Immature natural killer cell (primary cell): ENCODE data around the gene TMEM167B. TPM values are rescaled to one million over a fixed set of nuclear protein-coding genes. Genes with fewer than 3 reads are reported as not detected.

Experiments used
- DNase-seq, 3 donors: peaks; one replicate each; pipeline ENCODE4 v3.0.0; 2022; ENCODE audit warnings: mixed read lengths in 1 of 3
- H3K27ac Mint-ChIP-seq, 6 donors: one replicate each; pipeline ENCODE4 v1.8.0; 2020; ENCODE audit warnings: mixed read lengths in 6 of 6, mild to moderate bottlenecking in 5 of 6, inconsistent platforms in 4 of 6, moderate library complexity in 3 of 6
- H3K27me3 Mint-ChIP-seq, 3 donors: one replicate each; pipeline ENCODE4 v1.8.0; 2020 to 2021; ENCODE audit warnings: low read depth in 3 of 3, mild to moderate bottlenecking in 3 of 3, mixed read lengths in 3 of 3, moderate library complexity in 3 of 3, inconsistent platforms in 1 of 3
- H3K36me3 Mint-ChIP-seq, 3 donors: one replicate each; pipeline ENCODE4 v1.8.0; 2020; ENCODE audit warnings: mixed read lengths in 3 of 3, inconsistent platforms in 2 of 3, mild to moderate bottlenecking in 2 of 3
- H3K4me1 Mint-ChIP-seq, 2 donors: one replicate each; pipeline ENCODE4 v1.8.0; 2020; ENCODE audit warnings: inconsistent platforms in 2 of 2, mild to moderate bottlenecking in 2 of 2, mixed read lengths in 2 of 2, moderate library complexity in 1 of 2
- H3K4me3 Mint-ChIP-seq, 5 donors: one replicate each; pipeline ENCODE4 v1.8.0; 2020; ENCODE audit warnings: mild to moderate bottlenecking in 5 of 5, mixed read lengths in 5 of 5, inconsistent platforms in 3 of 5, moderate library complexity in 3 of 5
- H3K9me3 Mint-ChIP-seq, 6 donors: one replicate each; pipeline ENCODE4 v1.8.0; 2020; ENCODE audit warnings: mild to moderate bottlenecking in 6 of 6, mixed read lengths in 6 of 6, inconsistent platforms in 4 of 6, moderate library complexity in 3 of 6
- polyA plus RNA-seq, 3 donors: library from polyadenylated mRNA; unstranded; fragments of 300-500 nt; fragmentation: Illumina TruSeq; gene quantifications; one replicate each; pipeline ENCODE4 v1.2.3, GENCODE V29; 2021

TMEM167B gene
- polyA plus RNA-seq, 3 donors from 2014 or later: 32.4 to 44.3 (median 44.3) TPM

DNA sequence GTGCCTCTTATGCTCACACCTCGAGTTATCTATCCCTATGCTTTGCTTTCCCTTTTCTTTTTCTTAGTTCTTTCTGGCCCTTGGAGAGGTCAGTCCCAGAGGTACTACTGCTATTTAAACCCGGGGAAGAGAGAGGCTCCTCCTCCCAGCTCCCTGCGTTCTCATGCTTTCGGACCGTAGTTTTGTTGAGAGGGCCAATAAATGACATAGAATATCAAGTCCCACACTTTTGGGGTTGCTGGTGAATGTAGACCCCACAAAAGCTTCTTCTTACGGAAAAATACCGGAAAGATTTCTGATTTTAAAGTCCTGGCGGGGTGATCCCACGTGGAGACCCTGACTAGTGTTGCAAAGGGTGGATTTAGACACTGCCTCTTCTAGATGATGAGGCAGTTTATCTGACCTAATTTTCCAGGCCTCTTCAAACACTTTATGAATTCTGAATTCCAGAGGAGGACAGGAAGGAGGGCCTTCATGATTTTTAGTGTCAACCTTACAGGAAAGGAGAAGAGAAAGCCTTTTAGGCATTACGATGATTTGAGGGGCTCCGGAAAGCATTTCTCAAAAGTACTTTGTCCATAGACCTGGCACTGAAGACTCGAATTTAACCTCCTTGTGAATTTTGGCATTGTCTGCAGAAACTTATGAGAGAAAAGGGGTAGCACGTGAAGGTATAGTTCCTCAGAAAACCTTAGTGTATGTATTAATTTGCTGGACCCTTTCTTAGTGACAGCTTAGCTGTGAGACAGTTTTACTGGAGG, 694 bp downstream of the TMEM167B start:
- peaks cover 38 to 39% of the 10 kb centered on the region in 2 donors for H3K4me1 Mint-ChIP-seq
- DNase-seq: no peak
- peaks cover 2 to 12% (median 4%) of the 10 kb centered on the region in 3 donors for H3K27me3 Mint-ChIP-seq
- H3K36me3 Mint-ChIP-seq: peaks cover 0 to 11% (median 3%) of the 10 kb centered on the region in 3 donors
- H3K27ac Mint-ChIP-seq: peak overlapping the region; percentile 93 to 99 (median 97)
- H3K4me3 Mint-ChIP-seq: peak overlapping the region; percentile 94 to 99 (median 97)
- H3K9me3 Mint-ChIP-seq: no peaks in the 10 kb centered on the region

DNA sequence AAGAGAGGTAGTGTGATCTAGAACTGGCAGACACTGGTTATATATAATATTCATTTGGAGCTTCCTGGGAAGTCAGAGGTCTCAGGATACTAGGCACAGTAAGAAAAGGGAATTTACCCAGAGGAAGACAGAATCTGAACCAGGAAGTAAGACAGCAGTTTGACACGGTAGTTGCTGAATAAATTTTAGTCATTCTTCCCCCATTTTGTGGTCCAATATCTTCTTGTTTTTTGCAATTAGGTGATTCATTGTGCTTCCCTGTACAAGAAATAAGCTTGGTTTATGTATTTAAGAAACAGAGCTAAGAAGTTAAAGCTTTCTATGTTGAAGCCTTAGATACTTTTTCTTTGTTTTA, 1.3 kb downstream of the TMEM167B start:
- Mint-ChIP-seq H3K27me3 (peaks cover 2 to 12% (median 4%) of the 10 kb centered on the region in 3 donors), H3K27ac (peak overlapping the region; percentile 93 to 99 (median 97)), H3K9me3 (no peaks in the 10 kb centered on the region), H3K4me1 (peaks cover 38 to 39% of the 10 kb centered on the region in 2 donors), H3K36me3 (peaks cover 0 to 11% (median 3%) of the 10 kb centered on the region in 3 donors), H3K4me3 (peak overlapping the region; percentile 94 to 99 (median 97))
- DNase-seq: no peak

DNA sequence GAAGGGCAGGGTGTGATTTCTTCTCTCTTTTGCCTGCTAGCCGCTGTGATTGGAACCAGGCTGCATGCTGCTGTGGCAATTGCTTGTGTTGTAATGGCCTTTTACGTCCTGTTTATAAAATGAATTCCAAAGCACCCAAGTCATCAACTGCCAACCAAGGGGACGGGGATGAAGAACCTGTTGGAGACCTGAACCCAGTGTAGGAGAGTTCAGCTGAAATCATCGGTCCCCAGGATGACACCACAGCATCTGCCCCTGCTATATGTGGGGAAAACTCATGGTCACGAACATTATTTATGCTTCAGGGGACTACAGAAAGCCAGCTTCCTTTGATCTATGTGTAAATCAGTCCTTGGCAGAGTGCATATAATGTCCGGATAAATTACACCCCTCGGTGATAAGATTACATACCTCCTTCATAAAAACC, 3.8 kb downstream of the TMEM167B start:
- H3K27ac Mint-ChIP-seq: peak overlapping the region in 1 of 6 donors; percentile 20
- peaks cover 33 to 39% of the 10 kb centered on the region in 2 donors for H3K4me1 Mint-ChIP-seq
- no peak for DNase-seq
- peaks cover 2 to 11% (median 4%) of the 10 kb centered on the region in 3 donors for H3K27me3 Mint-ChIP-seq
- H3K36me3 Mint-ChIP-seq: peaks cover 0 to 11% (median 3%) of the 10 kb centered on the region in 3 donors
- H3K4me3 Mint-ChIP-seq: no peak overlapping the region
- H3K9me3 Mint-ChIP-seq: no peaks in the 10 kb centered on the region

DNA sequence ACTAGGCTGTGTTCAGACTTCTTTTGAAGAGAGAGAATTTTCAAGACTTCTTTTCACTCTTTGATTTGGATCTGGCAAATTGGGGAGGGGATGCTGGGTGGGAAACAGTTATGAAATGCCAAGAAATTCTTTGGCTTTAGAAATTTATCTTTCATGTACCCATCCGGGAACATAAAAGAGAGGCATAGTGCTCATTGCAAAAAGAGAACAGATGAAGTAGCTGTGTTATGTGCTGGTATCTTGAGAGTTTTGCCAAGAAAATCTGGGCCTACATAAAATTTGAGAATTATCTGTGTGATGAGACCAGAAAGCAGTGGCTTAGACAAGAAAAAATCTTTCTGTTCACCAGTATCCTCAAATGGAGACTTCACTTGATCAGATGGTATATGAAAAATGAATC, 4.3 kb downstream of the TMEM167B start:
- Mint-ChIP-seq H3K27me3 (peaks cover 4 to 11% (median 6%) of the 10 kb centered on the region in 3 donors), H3K9me3 (no peaks in the 10 kb centered on the region), H3K4me3 (no peak overlapping the region), H3K27ac (peak overlapping the region in 2 of 6 donors; percentile 20 to 49), H3K4me1 (peaks cover 31 to 42% of the 10 kb centered on the region in 2 donors), H3K36me3 (peaks cover 0 to 12% (median 3%) of the 10 kb centered on the region in 3 donors)
- DNase-seq: no peak

DNA sequence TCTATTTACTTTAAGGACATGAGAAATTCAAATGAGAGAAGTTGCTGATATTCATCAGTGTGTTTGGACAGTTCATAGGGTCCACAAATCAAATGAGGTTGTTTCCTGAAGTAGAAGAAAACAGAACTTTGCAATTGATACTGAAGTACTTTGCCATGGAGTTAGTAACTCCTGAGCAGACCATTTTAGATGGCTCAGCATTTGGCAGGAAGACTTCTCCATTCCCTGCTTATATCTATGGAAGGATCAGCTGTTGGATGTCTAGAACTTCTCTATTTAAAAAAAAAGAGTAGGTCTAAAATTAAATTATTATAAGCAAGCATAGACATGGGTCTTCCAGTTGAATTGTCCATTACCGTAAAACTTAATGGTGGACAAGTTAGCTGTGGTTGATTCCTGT, 5.1 kb downstream of the TMEM167B start:
- H3K36me3 Mint-ChIP-seq: peaks cover 0 to 14% (median 3%) of the 10 kb centered on the region in 3 donors
- H3K27ac Mint-ChIP-seq: no peak overlapping the region
- H3K27me3 Mint-ChIP-seq: peaks cover 7 to 10% (median 8%) of the 10 kb centered on the region in 3 donors
- H3K9me3 Mint-ChIP-seq: no peaks in the 10 kb centered on the region
- no peak overlapping the region for H3K4me3 Mint-ChIP-seq
- DNase-seq: no peak
- peaks cover 27 to 38% of the 10 kb centered on the region in 2 donors for H3K4me1 Mint-ChIP-seq

DNA sequence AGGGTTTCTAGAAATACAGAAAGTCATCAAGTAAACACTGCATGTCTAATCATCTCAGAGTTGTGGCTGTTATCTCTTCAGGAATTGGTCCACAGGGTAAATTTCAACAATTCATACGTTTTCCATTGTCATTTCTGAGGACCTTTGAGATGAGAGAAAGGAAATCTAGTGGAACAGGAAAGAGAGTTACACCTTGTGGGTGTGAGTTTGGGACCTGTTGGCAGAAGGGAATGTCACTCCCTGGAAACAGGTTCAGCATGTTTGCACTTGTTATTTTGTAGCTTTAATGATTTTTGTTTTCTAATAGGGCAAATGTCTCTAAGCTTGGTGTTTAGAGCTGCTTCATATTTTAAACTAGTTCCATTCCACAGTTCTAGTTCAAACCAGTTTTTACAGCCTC, 5.6 kb downstream of the TMEM167B start:
- no peak for DNase-seq
- peaks cover 27 to 34% of the 10 kb centered on the region in 2 donors for H3K4me1 Mint-ChIP-seq
- H3K36me3 Mint-ChIP-seq: peaks cover 0 to 14% (median 3%) of the 10 kb centered on the region in 3 donors
- H3K4me3 Mint-ChIP-seq: no peak overlapping the region
- H3K9me3 Mint-ChIP-seq: no peaks in the 10 kb centered on the region
- peaks cover 10 to 13% (median 12%) of the 10 kb centered on the region in 3 donors for H3K27me3 Mint-ChIP-seq
- H3K27ac Mint-ChIP-seq: peak overlapping the region in 1 of 6 donors; percentile 24

DNA sequence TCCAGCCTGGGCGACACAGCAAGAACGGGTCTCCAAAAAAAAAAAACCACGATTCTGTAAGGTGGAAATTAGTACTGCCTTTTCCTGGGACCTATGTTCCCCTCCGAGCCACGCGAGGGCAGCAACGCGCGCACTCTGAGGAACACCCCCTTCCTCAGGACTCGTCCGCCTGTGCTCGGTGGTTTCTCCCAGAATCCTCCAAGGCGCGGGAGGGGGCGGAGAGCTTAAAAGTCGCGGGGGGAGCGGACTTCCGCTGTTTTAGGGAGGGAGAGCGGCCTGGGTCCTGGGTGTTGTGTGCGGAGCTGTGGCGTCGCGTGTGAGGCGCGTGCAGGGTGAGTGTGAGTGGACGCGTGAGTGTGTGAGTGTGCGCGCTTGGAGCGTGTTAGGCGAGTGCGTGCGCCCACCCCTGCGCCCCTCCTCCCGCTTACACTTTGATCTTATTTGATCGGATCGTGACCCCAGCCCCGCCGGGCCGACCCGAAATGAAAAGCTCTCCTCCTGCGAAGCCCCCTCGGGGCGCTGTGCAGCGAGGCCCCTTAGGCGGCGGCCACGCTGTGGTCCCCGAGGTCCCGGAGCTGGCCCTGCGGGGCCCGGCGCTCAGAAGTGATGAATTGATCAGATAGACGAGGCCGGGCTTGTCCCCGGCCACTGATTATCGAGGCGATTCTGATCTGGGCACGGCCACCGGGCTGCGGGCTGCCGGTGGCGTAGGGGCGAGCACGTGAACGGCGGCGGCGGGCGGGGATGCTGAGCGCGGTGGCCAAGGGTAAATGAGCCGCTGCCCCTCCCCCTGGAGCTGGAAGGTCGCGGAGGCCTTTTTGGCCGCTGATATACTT, 9.6 kb downstream of the TMEM167B start:
- Mint-ChIP-seq H3K36me3 (peaks cover 0 to 4% (median under 1%) of the 10 kb centered on the region in 3 donors), H3K4me3 (peak overlapping the region; percentile 91 to 100 (median 93)), H3K4me1 (peaks cover 12 to 17% of the 10 kb centered on the region in 2 donors)

DNA sequence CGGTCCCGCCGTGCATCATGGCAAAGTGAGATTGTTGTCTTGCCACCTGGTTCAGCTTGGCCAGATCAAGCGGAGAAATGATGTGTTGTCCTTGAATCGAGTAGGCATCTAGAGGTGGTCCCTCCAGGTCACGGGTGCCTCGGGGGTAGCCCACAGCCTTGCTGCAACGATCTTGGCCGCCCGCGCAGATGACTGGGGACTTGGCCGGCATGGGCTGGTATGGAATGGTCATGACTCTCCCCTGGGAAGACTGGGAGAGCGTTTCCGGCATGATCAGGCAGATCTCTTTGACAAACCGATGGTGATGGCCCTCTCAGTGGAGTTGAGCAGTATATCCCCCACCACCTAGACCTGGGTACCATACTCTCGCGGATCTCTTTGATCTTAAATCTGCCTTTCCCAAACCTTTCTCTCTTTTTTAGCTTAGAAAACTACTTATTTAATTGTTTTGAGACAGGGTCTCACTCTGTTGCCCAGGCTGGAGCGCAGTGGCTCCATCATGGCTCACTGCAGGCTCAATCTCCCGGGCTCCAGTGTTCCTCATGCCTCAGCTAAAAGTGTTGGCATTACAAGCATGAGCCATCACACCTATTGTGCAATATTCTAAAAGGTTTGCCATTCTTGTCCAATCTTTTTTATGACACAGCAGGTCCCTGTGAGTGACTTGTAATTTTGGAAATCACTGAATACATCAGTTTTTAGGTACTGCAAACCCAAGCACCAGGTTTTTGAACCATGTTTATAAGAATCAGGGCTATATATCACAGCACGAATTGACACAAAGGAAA, 14.0 kb downstream of the TMEM167B start:
- Mint-ChIP-seq H3K9me3 (no peaks in the 10 kb centered on the region), H3K27me3 (peaks cover 10 to 19% (median 12%) of the 10 kb centered on the region in 3 donors), H3K36me3 (peaks cover 0 to 3% (median 0%) of the 10 kb centered on the region in 3 donors), H3K27ac (peak overlapping the region in 2 of 6 donors; percentile 5 to 49), H3K4me3 (no peak overlapping the region), H3K4me1 (peaks cover 12 to 17% of the 10 kb centered on the region in 2 donors)
- no peak for DNase-seq

More for the DNA sequence above, 9.6 kb downstream of the TMEM167B start:
- peak; percentile 95 to 97 (median 95) for DNase-seq
- no peaks in the 10 kb centered on the region for H3K9me3 Mint-ChIP-seq
- peaks cover 10 to 15% (median 12%) of the 10 kb centered on the region in 3 donors for H3K27me3 Mint-ChIP-seq
- H3K27ac Mint-ChIP-seq: peak overlapping the region; percentile 87 to 99 (median 96)

DNA sequence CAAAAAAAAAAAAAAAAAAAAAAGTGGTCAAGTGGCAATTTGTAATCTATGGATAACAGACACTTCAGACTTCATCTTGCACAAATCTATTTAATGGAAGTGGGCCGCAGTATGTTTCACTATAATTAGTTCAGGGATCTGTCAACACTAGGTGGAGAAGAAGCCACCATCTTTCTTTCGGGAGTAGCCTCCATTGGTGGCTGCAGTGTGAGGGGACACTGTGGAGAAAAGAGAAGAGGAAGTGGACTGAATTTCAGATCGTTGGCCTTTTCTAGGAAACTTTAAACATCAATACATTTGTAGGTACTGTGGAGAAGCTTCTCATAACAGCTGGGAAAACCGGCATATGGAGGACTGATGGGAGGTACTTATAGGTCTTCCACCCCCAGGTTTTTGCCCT, 15.3 kb downstream of the TMEM167B start:
- peaks cover 2 to 16% (median 9%) of the 10 kb centered on the region in 3 donors for H3K27me3 Mint-ChIP-seq
- H3K9me3 Mint-ChIP-seq: no peaks in the 10 kb centered on the region
- peak overlapping the region in 1 of 6 donors; percentile 62 for H3K27ac Mint-ChIP-seq
- H3K4me1 Mint-ChIP-seq: peaks cover 5 to 12% of the 10 kb centered on the region in 2 donors
- H3K4me3 Mint-ChIP-seq: no peak overlapping the region
- H3K36me3 Mint-ChIP-seq: no peaks in the 10 kb centered on the region
- DNase-seq: no peak

DNA sequence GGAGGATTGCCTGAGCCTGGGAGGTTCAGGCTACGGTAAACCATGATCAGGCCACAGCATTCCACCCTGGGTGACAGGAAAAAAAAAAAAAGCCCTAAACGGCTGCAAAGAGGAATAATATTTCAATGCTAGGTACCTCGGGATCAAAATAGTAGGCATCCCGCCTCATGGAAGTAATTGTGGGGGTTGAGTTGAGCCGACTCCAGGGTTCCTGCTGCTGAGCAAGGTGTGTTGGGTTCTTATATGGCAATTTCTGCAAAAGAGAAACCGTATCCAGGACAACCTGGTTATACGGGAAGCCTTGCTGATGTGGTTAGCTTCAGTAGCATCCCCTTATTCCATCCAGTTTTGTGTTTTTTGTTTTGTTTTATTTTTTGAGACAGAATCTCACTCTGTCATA, 17.2 kb downstream of the TMEM167B start:
- H3K27ac Mint-ChIP-seq: no peak overlapping the region

DNA sequence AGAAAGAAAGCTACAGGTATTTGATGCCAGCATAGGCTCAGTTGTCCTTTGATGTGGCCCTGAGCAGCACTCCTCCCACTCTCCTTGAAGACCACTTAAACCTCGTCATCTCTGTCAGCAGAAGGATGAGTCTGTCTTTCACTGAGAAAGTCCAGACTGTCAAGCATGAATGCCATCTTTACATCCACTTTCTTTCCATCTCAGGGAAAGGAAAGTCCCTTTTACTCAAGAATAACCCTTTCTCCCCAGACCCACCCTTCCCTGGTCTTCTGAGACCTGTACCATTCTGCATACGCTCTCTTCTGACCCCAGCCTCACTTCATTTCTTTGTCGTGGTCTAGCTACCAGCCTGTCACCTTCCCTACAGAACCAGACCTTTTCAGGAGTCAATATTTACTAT, 19.3 kb downstream of the TMEM167B start:
- DNase-seq: no peak
- no peak overlapping the region for H3K4me3 Mint-ChIP-seq
- H3K27ac Mint-ChIP-seq: no peak overlapping the region
- H3K27me3 Mint-ChIP-seq: peaks cover 20 to 45% (median 21%) of the 10 kb centered on the region in 3 donors
- peaks cover 0 to 2% (median 0%) of the 10 kb centered on the region in 6 donors for H3K9me3 Mint-ChIP-seq
- no peaks in the 10 kb centered on the region for H3K36me3 Mint-ChIP-seq
- peaks cover 25 to 29% of the 10 kb centered on the region in 2 donors for H3K4me1 Mint-ChIP-seq

More for the DNA sequence above, 17.2 kb downstream of the TMEM167B start:
- peaks cover 8 to 9% of the 10 kb centered on the region in 2 donors for H3K4me1 Mint-ChIP-seq
- no peak for DNase-seq
- H3K36me3 Mint-ChIP-seq: no peaks in the 10 kb centered on the region
- peaks cover 4 to 26% (median 9%) of the 10 kb centered on the region in 3 donors for H3K27me3 Mint-ChIP-seq
- H3K4me3 Mint-ChIP-seq: no peak overlapping the region
- no peaks in the 10 kb centered on the region for H3K9me3 Mint-ChIP-seq

DNA sequence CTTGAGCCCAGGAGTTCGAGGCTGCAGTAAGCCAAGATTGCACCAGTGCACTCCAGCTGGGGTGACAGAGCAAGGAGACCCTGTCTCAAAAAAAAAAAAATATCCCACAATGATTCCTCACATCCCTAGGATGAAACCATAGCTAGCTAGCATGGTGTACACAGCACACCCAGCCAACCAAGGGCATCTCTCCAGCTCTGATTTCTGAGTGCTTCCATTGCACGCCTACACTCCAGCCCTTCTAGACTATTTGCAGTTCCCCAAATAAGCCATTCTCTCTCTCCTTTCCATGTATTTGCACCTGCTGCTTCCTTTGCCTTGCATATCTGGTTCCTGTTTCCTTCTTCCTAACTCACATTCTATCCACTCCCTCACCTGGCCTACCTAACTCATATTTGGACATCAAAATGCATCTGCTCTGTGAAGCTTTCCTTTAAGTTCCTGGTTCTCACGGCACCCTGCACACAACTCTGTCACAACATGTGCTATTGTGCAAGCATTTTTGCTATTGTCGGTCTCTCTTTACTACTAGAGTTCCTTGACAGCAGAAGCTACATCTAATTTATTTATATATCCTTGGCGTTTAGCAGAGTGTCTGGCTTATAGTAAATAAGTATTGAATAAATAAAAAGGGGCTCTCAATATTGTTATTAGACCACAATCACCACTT, 21.0 kb downstream of the TMEM167B start:
- DNase-seq: no peak
- Mint-ChIP-seq H3K4me1 (peaks cover 26 to 29% of the 10 kb centered on the region in 2 donors), H3K27ac (peak overlapping the region in 4 of 6 donors; percentile 6 to 90 (median 81)), H3K27me3 (peaks cover 21 to 47% (median 21%) of the 10 kb centered on the region in 3 donors), H3K9me3 (peaks cover 0 to 2% (median 0%) of the 10 kb centered on the region in 6 donors), H3K36me3 (no peaks in the 10 kb centered on the region), H3K4me3 (peak overlapping the region in 1 of 5 donors; percentile 5)
